H9 (cell line): ENCODE results near the gene OR8G5. TPM values are rescaled to one million over a fixed set of nuclear protein-coding genes. Genes with fewer than 3 reads are reported as not detected.

Source experiments
- DNase-seq: peaks from one replicate; pipeline ENCODE4 v3.0.0-alpha.2; 2017
- H2AFZ ChIP-seq: one replicate; pipeline ENCODE4 v1.6.1; 2013; ENCODE audit warnings: mild to moderate bottlenecking, low read length, control low read depth, moderate library complexity
- H2AK5ac ChIP-seq: 2 replicates; pipeline ENCODE4 v1.6.1; 2013; ENCODE audit warnings: low read length, control low read depth, mixed read lengths; ENCODE audit not compliant: insufficient read length
- H2BK120ac ChIP-seq: one replicate; pipeline ENCODE4 v1.6.1; 2013; ENCODE audit warnings: low read depth, mild to moderate bottlenecking, low read length, control low read depth, inconsistent platforms; ENCODE audit not compliant: poor library complexity, severe bottlenecking
- H2BK12ac ChIP-seq: 2 replicates; pipeline ENCODE4 v1.6.1; 2013; ENCODE audit warnings: low read length, control low read depth, mixed read lengths, low read depth; ENCODE audit not compliant: insufficient read length
- H2BK15ac ChIP-seq: 2 replicates; pipeline ENCODE4 v1.6.1; 2013; ENCODE audit warnings: low read depth, low read length, control low read depth
- H2BK20ac ChIP-seq: one replicate; pipeline ENCODE4 v1.6.1; 2013; ENCODE audit warnings: low read depth, mild to moderate bottlenecking, low read length, control low read depth, inconsistent platforms; ENCODE audit not compliant: poor library complexity, severe bottlenecking
- H2BK5ac ChIP-seq: 2 replicates; pipeline ENCODE4 v1.6.1; 2013; ENCODE audit warnings: low read length, control low read depth, mixed read lengths; ENCODE audit not compliant: insufficient read length
- H3K14ac ChIP-seq: 2 replicates; pipeline ENCODE4 v1.6.1; 2013; ENCODE audit warnings: low read length, control low read depth; ENCODE audit not compliant: insufficient read depth
- H3K18ac ChIP-seq: 2 replicates; pipeline ENCODE4 v1.6.1; 2013; ENCODE audit warnings: low read depth, mild to moderate bottlenecking, mixed read lengths, low read length, control low read depth; ENCODE audit not compliant: insufficient read length
- H3K23ac ChIP-seq: 2 replicates; pipeline ENCODE4 v1.6.1; 2013; ENCODE audit warnings: low read length, control low read depth, mixed read lengths, low read depth; ENCODE audit not compliant: insufficient read length
- H3K23me2 ChIP-seq: 2 replicates; pipeline ENCODE4 v1.6.1; 2013; ENCODE audit warnings: low read depth, mild to moderate bottlenecking, mixed read lengths, low read length, control low read depth; ENCODE audit not compliant: insufficient read length, poor library complexity, severe bottlenecking
- H3K27ac ChIP-seq: 2 replicates; pipeline ENCODE4 v1.5.1; 2013; ENCODE audit warnings: low read length, control low read depth, mixed read lengths, low read depth; ENCODE audit not compliant: insufficient read length
- H3K27me3 ChIP-seq: 2 replicates; pipeline ENCODE4 v1.6.1; 2013; ENCODE audit warnings: low read length, control low read depth, inconsistent platforms; ENCODE audit not compliant: insufficient read depth
- H3K4ac ChIP-seq: 2 replicates; pipeline ENCODE4 v1.6.1; 2013; ENCODE audit warnings: low read depth, mild to moderate bottlenecking, control low read depth, inconsistent platforms, low read length, moderate library complexity
- H3K4me1 ChIP-seq: 2 replicates; pipeline ENCODE4 v1.6.1; 2013; ENCODE audit warnings: low read length, control low read depth, inconsistent platforms; ENCODE audit not compliant: insufficient read depth
- H3K4me2 ChIP-seq: 2 replicates; pipeline ENCODE4 v1.6.1; 2013; ENCODE audit warnings: low read length, control low read depth, mixed read lengths; ENCODE audit not compliant: insufficient read length, insufficient read depth
- H3K56ac ChIP-seq: 2 replicates; pipeline ENCODE4 v1.6.1; 2013; ENCODE audit warnings: low read depth, mild to moderate bottlenecking, mixed read lengths, low read length, control low read depth; ENCODE audit not compliant: insufficient read length
- H3K79me1 ChIP-seq: 2 replicates; pipeline ENCODE4 v1.6.1; 2013; ENCODE audit warnings: low read depth, mild to moderate bottlenecking, moderate library complexity, low read length, control low read depth, inconsistent platforms; ENCODE audit not compliant: insufficient read depth, poor library complexity, severe bottlenecking
- H3K79me2 ChIP-seq: 2 replicates; pipeline ENCODE4 v1.6.1; 2013; ENCODE audit warnings: low read length, control low read depth, inconsistent platforms; ENCODE audit not compliant: insufficient read depth
- H3K9ac ChIP-seq: 2 replicates; pipeline ENCODE4 v1.6.1; 2013; ENCODE audit warnings: low read length, control low read depth, mixed read lengths; ENCODE audit not compliant: insufficient read length; ENCODE audit errors: extremely low read depth
- H3K9me3 ChIP-seq: one replicate; pipeline ENCODE4 v1.6.1; 2013; ENCODE audit warnings: low read depth, low read length, inconsistent platforms; ENCODE audit not compliant: control insufficient read depth
- H3T11ph ChIP-seq: one replicate; pipeline ENCODE4 v1.6.1; 2013; ENCODE audit warnings: mild to moderate bottlenecking, low read length, control low read depth, inconsistent platforms
- H4K20me1 ChIP-seq: one replicate; pipeline ENCODE4 v1.6.1; 2013; ENCODE audit not compliant: control insufficient read depth, insufficient read length, insufficient read depth
- H4K5ac ChIP-seq: 2 replicates; pipeline ENCODE4 v1.6.1; 2013; ENCODE audit warnings: low read depth, mild to moderate bottlenecking, mixed read lengths, low read length, control low read depth; ENCODE audit not compliant: insufficient read length
- H4K8ac ChIP-seq: replicated peaks from 2 replicates; pipeline ENCODE4 v1.6.1; 2013; ENCODE audit warnings: low read length, control low read depth, mixed read lengths, low read depth; ENCODE audit not compliant: insufficient read length
- H4K91ac ChIP-seq: 2 replicates; pipeline ENCODE4 v1.6.1; 2013; ENCODE audit warnings: low read depth, mild to moderate bottlenecking, moderate library complexity, mixed read lengths, low read length, control low read depth; ENCODE audit not compliant: insufficient read length
- H3K27ac Mint-ChIP-seq, 3 experiments: 2 replicates in 2 of 3; 3 replicates in 1 of 3; pipeline ENCODE4 v1.8.0; 2020 to 2021; ENCODE audit warnings: mixed read lengths in 3 of 3, mild to moderate bottlenecking in 1 of 3, moderate library complexity in 1 of 3
- H3K27me3 Mint-ChIP-seq: 2 replicates; pipeline ENCODE4 v1.8.0; 2021; ENCODE audit warnings: low read depth, mild to moderate bottlenecking, moderate library complexity, mixed read lengths
- H3K36me3 Mint-ChIP-seq, 3 experiments: 2 replicates in 2 of 3; 3 replicates in 1 of 3; pipeline ENCODE4 v1.8.0; 2020 to 2021; ENCODE audit warnings: low read depth in 3 of 3, mixed read lengths in 3 of 3; ENCODE audit not compliant: insufficient read depth in 1 of 3
- H3K4me1 Mint-ChIP-seq, 2 experiments: 2 replicates each; pipeline ENCODE4 v1.8.0; 2020; ENCODE audit warnings: mixed read lengths in 2 of 2
- H3K4me3 Mint-ChIP-seq, 2 experiments: 2 replicates in 1 of 2; 3 replicates in 1 of 2; pipeline ENCODE4 v1.8.0; 2020 to 2021; ENCODE audit warnings: mild to moderate bottlenecking in 2 of 2, mixed read lengths in 2 of 2, moderate library complexity in 1 of 2
- H3K9me3 Mint-ChIP-seq, 2 experiments: 2 replicates in 1 of 2; 3 replicates in 1 of 2; pipeline ENCODE4 v1.8.0; 2020; ENCODE audit warnings: mild to moderate bottlenecking in 2 of 2, mixed read lengths in 2 of 2, moderate library complexity in 1 of 2
- WGBS: extraction: QIAGEN DNeasy Blood & Tissue Kit; methylation state at CpG from one replicate; pipeline ENCODE4 v1.1.7; 2013; ENCODE audit warnings: missing lambda C conversion rate, low lambda C conversion rate, mixed read lengths; ENCODE audit not compliant: insufficient read length; ENCODE audit errors: extremely low coverage; 5-methylcytosine and 5-hydroxymethylcytosine counted together
- total RNA-seq: library from RNA; stranded (reverse); gene quantifications from 2 replicates; pipeline ENCODE4 v1.2.1, GENCODE V29; 2021
- TF ChIP-seq, protein P1 (sequence below): fragments of 200-600 bp; sonication (generic); conservative IDR thresholded peaks from 3 replicates; pipeline ENCODE4 v1.8.0; 2021; ENCODE audit warnings: antibody characterized with exemption, mild to moderate bottlenecking

Gene OR8G5
- total RNA-seq, 1 experiment from 2014 or later, result not detected

DNA sequence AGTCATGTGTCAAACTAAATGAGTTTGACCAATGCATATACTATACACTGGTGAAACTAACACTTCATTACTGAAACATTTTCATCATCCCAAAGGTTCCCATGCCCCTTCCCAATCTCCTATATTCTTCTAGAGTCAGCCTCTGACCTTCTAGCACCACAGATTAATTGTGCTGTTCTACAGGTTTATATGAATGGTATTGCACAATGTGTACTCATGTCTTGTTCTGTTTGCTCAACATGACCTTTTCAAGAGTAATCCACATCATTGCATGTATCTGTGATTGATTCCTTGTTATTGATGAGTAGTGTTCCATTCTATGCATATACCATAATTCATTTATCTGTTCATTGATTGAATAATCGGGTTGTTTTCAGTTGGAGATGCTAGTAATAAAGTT is 22.8 kb upstream of the OR8G5 start:
- H3K14ac ChIP-seq, result no peak overlapping the region
- H4K20me1 ChIP-seq, result no peaks in the 10 kb centered on the region
- H3K23ac ChIP-seq, result no peak overlapping the region
- no peak overlapping the region for H3K4me3 Mint-ChIP-seq
- no peaks in the 10 kb centered on the region for H3K36me3 Mint-ChIP-seq
- H3K27me3 ChIP-seq, result no peaks in the 10 kb centered on the region
- H3K79me2 ChIP-seq, result no peaks in the 10 kb centered on the region
- H3K9ac ChIP-seq, result no peak overlapping the region
- no peaks in the 10 kb centered on the region for H3K9me3 ChIP-seq
- H4K5ac ChIP-seq, result no peak overlapping the region
- H3K27ac Mint-ChIP-seq, result no peak overlapping the region
- DNase-seq, result no peak
- no peak overlapping the region for H2AK5ac ChIP-seq
- H2AFZ ChIP-seq, result no peak overlapping the region
- TF ChIP-seq, protein P1, sequence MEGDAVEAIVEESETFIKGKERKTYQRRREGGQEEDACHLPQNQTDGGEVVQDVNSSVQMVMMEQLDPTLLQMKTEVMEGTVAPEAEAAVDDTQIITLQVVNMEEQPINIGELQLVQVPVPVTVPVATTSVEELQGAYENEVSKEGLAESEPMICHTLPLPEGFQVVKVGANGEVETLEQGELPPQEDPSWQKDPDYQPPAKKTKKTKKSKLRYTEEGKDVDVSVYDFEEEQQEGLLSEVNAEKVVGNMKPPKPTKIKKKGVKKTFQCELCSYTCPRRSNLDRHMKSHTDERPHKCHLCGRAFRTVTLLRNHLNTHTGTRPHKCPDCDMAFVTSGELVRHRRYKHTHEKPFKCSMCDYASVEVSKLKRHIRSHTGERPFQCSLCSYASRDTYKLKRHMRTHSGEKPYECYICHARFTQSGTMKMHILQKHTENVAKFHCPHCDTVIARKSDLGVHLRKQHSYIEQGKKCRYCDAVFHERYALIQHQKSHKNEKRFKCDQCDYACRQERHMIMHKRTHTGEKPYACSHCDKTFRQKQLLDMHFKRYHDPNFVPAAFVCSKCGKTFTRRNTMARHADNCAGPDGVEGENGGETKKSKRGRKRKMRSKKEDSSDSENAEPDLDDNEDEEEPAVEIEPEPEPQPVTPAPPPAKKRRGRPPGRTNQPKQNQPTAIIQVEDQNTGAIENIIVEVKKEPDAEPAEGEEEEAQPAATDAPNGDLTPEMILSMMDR, result no peak
- H3K4me1 Mint-ChIP-seq, result no peaks in the 10 kb centered on the region
- H2BK15ac ChIP-seq, result no peak overlapping the region
- no peak overlapping the region for H2BK5ac ChIP-seq
- no peak overlapping the region for H3K27ac ChIP-seq
- no peak overlapping the region for H3K4ac ChIP-seq
- H3K23me2 ChIP-seq, result no peaks in the 10 kb centered on the region
- no peak overlapping the region for H2BK12ac ChIP-seq
- WGBS, result no CpG with 5 or more reads among the region's 1 CpG
- H4K8ac ChIP-seq, result no peak overlapping the region
- no peak overlapping the region for H4K91ac ChIP-seq
- H3K4me2 ChIP-seq, result no peak overlapping the region
- no peaks in the 10 kb centered on the region; the same call in 1 of the 2 replicates for H3K27me3 Mint-ChIP-seq
- no peak overlapping the region for H3K18ac ChIP-seq
- no peak overlapping the region for H3K56ac ChIP-seq
- no peak overlapping the region for H2BK120ac ChIP-seq
- no peak overlapping the region for H3T11ph ChIP-seq
- H3K4me1 ChIP-seq, result no peaks in the 10 kb centered on the region
- no peaks in the 10 kb centered on the region; a peak in 1 of 5 replicates for H3K9me3 Mint-ChIP-seq
- H2BK20ac ChIP-seq, result no peak overlapping the region
- no peaks in the 10 kb centered on the region for H3K79me1 ChIP-seq
